HS-27A (cell line): Measurements from ENCODE around the gene SPNS1.
"Not testable (repeated sequence)": the region's sequence is repeated elsewhere in the genome, so short reads cannot be mapped to it uniquely, and the experiment has no call there.

Experiments
- DNase-seq: peaks from one replicate; pipeline ENCODE4 v3.0.0-alpha.2; 2012; ENCODE audit warnings: low read depth, missing footprints

Gene SPNS1

GRCh38 chr16:28958216-28958615, 16.4 kb upstream of the SPNS1 start:
- no peak for DNase-seq

- no peak for DNase-seq
Measured at GRCh38 chr16:28958836-28959235, 15.7 kb upstream of the SPNS1 start.

- DNase-seq, result no peak
Measured at GRCh38 chr16:28964072-28964471, 10.5 kb upstream of the SPNS1 start.

DNA sequence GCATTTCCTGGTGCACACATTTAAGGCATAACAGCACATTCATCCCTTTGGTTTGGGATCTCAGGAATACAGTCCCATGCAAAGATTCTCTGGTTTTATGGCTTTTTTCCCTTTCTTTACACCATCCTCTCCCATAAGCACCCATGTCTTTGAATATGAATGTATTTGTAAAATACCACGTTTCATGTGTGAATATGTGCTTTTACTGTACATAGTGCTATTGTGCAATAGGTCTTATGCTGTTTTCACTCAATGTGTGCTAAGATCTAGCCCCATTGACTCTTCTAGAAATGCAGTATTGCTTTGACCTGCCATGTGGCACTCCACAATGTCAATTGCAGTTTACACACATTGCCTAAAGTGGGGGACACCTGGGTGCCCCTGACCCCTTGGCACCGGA, 10.1 kb upstream of the SPNS1 start:
- no peak for DNase-seq

DNA sequence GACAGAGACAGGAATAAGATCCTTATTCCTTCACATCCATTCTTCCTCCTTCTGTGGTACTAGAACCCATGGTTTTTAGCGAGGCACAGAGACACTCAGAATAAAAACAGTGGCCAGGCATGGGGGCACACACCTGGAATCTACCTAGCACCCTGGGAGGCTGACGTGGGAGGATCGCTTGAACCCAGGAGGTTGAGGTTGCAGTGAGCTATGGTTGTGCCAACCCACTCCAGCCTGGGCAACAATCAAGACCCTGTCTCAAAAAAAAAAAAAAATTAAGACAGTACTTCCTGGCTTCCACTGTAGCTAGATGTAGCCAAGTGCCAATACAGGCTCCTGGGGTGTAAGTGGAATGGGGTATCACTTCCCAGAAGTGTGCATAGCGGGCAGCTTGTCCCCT, 7.4 kb upstream of the SPNS1 start:
- DNase-seq, result no peak

- DNase-seq, result not testable (repeated sequence)
Measured at GRCh38 chr16:28969696-28970095, 4.9 kb upstream of the SPNS1 start.

DNA sequence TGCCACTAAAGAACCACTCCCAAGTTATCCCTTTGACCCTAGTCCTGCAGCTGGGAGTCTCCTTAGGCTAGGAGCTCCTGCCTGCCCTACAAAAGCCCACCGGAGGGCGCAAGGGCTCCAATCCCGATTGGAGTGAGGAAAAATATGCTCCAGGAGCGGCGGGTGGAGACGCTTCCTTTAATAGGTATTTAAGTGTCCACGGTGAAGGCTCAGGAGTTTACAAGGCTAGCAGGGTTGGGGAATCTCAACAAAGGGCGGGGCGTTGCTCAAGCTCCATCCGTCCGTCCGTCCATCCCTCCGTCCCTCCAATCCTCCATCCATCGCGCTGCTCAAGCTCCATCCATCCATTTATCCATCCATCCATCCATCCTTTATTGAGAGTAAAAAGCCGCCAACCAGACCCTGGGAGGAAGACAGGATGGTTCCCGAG, 556 bp upstream of the SPNS1 start:
- DNase-seq, result peak; percentile 31

DNA sequence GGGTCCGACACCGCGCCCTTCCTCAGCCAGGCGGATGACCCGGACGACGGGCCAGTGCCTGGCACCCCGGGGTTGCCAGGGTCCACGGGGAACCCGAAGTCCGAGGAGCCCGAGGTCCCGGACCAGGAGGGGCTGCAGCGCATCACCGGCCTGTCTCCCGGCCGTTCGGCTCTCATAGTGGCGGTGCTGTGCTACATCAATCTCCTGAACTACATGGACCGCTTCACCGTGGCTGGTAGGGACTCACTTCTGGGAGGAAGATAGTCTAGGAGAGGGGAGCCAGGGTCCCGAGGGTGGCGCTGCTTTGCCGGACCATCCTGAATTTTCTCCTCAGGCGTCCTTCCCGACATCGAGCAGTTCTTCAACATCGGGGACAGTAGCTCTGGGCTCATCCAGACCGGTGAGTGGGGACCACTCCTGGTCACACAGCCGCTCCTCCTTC, 601 bp downstream of the SPNS1 start:
- no peak for DNase-seq

DNA sequence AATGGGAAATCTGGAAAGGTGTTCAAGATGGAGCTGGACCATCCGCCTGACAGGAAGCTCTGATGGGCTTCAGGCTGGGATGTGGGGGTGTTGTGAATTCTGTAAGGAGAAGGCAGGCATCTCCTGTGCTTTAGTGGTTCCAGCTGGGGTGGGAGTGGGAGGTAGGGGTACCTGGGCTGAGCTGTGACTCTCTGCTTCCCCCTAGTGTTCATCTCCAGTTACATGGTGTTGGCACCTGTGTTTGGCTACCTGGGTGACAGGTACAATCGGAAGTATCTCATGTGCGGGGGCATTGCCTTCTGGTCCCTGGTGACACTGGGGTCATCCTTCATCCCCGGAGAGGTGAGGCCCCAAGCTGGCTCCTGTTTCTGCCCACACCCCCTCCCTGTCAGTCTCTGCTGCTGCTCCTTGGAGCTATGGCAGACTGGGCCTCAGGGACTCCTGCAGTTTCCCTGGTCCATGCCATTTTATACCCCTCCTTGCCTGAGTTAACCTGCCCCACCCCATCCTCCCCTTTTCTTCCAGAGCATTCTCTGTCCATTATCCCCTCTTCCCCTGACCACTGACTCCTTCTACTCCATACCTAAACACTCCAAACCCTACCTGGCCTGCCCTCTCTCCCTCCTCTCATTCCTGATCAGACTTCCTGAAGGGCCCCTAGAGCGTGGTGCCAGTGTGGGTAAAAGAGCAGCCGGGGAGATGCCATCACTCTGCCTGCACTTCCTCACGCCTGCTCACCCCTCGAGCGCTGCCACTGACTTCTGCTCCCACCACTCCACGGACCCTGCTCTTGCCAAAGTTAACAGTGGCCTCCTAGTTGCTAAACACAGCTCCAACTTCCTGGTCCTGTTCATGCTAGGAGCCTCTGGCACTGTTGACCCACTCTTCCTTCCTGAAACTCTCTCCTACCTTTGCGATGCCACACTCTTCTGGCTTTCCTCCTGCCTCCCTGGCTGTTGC, 3.4 kb downstream of the SPNS1 start:
- no peak for DNase-seq

- DNase-seq, result not testable (repeated sequence)
Measured at GRCh38 chr16:28980330-28980729, 5.8 kb downstream of the SPNS1 start.

- DNase-seq, result no peak
Measured at GRCh38 chr16:28980929-28981328, 6.4 kb downstream of the SPNS1 start.

- DNase-seq, result no peak
Measured at GRCh38 chr16:28981517-28981916, 6.9 kb downstream of the SPNS1 start.

DNA sequence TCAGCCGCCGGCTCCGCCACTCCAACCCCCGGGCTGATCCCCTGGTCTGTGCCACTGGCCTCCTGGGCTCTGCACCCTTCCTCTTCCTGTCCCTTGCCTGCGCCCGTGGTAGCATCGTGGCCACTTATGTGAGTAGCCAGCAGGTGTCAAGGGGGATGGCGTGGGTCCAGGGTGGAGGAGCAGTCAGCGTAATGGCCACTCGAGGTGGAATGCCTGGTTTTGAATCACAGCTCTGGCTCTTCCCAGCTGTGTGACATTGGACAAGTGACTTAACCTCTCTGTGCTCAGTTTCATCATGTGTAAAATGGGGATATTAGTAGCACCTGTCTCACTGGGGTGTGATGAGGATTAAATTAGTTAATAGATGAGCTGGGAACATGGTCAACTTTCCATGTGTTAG, 7.8 kb downstream of the SPNS1 start:
- no peak for DNase-seq

DNA sequence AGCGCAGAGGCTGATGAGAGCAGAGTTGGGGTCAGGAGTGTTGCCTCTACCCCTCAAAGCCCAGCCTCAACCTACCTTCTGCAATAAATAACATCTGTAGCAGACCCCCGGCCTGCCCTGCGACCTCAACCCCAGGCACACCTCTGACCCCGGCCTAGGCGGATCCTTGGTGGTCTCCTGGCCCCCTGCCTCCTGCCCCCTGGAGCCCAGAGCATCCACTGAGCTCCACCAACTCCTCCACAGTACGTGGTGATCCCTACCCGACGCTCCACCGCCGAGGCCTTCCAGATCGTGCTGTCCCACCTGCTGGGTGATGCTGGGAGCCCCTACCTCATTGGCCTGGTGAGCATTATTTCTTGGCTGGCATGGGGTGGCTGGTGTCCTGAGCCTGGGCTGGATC, 8.4 kb downstream of the SPNS1 start:
- no peak for DNase-seq

DNA sequence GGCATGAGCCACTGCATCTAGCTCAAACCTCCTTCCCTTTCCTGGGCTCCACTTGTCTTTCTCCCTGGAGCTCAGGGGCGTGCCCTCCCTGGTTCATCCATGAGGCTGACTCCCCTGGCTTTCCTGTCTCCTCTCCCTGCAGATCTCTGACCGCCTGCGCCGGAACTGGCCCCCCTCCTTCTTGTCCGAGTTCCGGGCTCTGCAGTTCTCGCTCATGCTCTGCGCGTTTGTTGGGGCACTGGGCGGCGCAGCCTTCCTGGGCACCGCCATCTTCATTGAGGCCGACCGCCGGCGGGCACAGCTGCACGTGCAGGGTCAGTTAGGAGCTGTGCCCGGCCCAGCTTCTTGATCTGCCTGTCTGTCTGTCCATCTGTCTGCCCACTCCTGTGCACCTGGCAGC, 9.1 kb downstream of the SPNS1 start:
- no peak for DNase-seq

- no peak for DNase-seq
Measured at GRCh38 chr16:28984091-28984490, 9.5 kb downstream of the SPNS1 start.

GRCh38 chr16:28984619-28985135, 10.1 kb downstream of the SPNS1 start, which contains the start of gene LAT:
Gene LAT (plus strand): TSS chr16:28985052. CDS start chr16:28985418, 366 bp downstream.
- no peak for DNase-seq

GRCh38 chr16:28985211-28986041, 10.8 kb downstream of the SPNS1 start:
- DNase-seq, result no peak

- DNase-seq, result no peak
Measured at GRCh38 chr16:28986046-28986445, 11.5 kb downstream of the SPNS1 start.

DNA sequence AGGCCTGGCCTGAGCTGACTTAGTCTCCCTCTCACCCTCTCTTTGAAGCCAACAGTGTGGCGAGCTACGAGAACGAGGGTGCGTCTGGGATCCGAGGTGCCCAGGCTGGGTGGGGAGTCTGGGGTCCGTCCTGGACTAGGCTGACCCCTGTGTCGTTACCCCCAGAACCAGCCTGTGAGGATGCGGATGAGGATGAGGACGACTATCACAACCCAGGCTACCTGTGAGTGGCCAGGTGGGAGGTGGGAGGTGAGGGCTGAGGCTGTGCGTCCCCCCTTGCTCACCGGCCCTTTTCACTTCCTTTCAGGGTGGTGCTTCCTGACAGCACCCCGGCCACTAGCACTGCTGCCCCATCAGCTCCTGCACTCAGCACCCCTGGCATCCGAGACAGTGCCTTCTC, 11.9 kb downstream of the SPNS1 start:
- no peak for DNase-seq

- no peak for DNase-seq
Measured at GRCh38 chr16:28987170-28987853, 12.7 kb downstream of the SPNS1 start.

DNA sequence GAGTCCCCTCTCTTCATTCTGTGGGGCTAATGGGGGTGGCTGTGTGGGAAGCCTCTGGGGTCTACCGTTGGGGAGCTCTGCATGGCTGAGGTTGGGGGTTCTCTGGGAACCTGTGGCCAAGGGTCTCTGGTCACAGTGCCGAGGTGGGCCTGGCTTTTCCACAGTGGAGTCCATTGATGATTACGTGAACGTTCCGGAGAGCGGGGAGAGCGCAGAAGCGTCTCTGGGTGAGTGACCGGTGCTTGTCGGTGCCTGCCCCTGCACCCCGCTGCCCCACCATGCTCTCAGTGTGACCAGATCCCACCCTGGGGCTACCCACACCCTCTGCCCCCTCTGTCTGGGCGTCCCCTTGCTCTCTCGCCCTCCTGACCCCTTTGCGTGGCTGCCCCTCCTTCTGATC, 14.8 kb downstream of the SPNS1 start:
- DNase-seq, result no peak
